GM12878 (cell line): ENCODE data around the gene SP110. TPM values are rescaled to one million over a fixed set of nuclear protein-coding genes. Genes with fewer than 3 reads are reported as not detected.
A peak's percentile ranks its signal among the peaks of the same experiment; 100 is the strongest.

ENCODE experiments used
- BCL11A ChIP-seq: IDR thresholded peaks from 2 replicates; pipeline ENCODE4 v1.6.1; 2011; ENCODE audit warnings: low read depth, low read length
- BCLAF1 ChIP-seq: fragments of 450-650 bp; IDR thresholded peaks from 2 replicates; pipeline ENCODE4 v1.6.1; 2017; ENCODE audit warnings: antibody characterized with exemption, mild to moderate bottlenecking, moderate library complexity
- PBX3 ChIP-seq: IDR thresholded peaks from 2 replicates; pipeline ENCODE4 v1.6.1; 2011; ENCODE audit warnings: mild to moderate bottlenecking, low read depth, low read length, moderate library complexity; ENCODE audit not compliant: insufficient replicate concordance
- POU2F2 ChIP-seq: IDR thresholded peaks from 3 replicates; pipeline ENCODE4 v1.6.1; 2011; ENCODE audit warnings: low read depth, mild to moderate bottlenecking, low read length, borderline replicate concordance
- polyA plus RNA-seq, 11 experiments: library from polyadenylated mRNA; depleted of rRNA in 4 of 11; unstranded in 6 of 11; stranded (reverse) in 5 of 11; fragments of >200 nt; fragmentation: Nextera tagmentation in 4 of 11; fragmentation: Illumina TruSeq in 1 of 11; extraction: Ambion mirVana in 4 of 11; extraction: Trizol in 1 of 11; gene quantifications; 1 replicate in 1 of 11; 2 replicates in 10 of 11; pipeline versions ENCODE4 v1.2.1 to v1.2.3, GENCODE V29; 2011 to 2016; ENCODE audit warnings: inconsistent platforms in 2 of 11, missing spikeins in 2 of 11, low read depth in 1 of 11
- total RNA-seq, 4 experiments: library from RNA; depleted of rRNA in 3 of 4; stranded (reverse); fragments of >200 nt in 3 of 4; fragmentation: Illumina TruSeq in 1 of 4; extraction: Trizol in 1 of 4; gene quantifications; 2 replicates each; pipeline versions ENCODE4 v1.2.1 to v1.2.3, GENCODE V29; 2013 to 2021

The SP110 gene
- total and polyA plus RNA-seq, 10 of the 15 experiments (the other 5 are each of a cell fraction or from before 2014, with no cell fraction given), result 81.2 to 149 (median 100) TPM

GRCh38 chr2:230203110-230203676 lies 16.6 kb downstream of the SP110 start (continued):
- TF ChIP-seq BCLAF1 (no peak), POU2F2 (peak; percentile 80; the same call in 2 of the 3 replicates), PBX3 (no peak), BCL11A (peak; percentile 87)
- TF ChIP-seq, all 136 proteins: peak for 49
